Activated B cell treated with CpG ODN at 0.5 μM for 24 hours (primary cell): ENCODE results near the gene BCL3. TPM values are rescaled to one million over a fixed set of nuclear protein-coding genes. Genes with fewer than 3 reads are reported as not detected.
A peak's percentile ranks its signal among the peaks of the same experiment; 100 is the strongest.

Source experiments
- ATAC-seq: fragments of 200-7000 bp; cut with Tn5 transposase; one replicate; pipeline ENCODE4 v1.10.0; 2021; ENCODE audit warnings: low read depth, mild to moderate bottlenecking, moderate library complexity
- CTCF ChIA-PET: fragments of 350-600 bp; sonication (Branson Sonifier 250); formaldehyde crosslinking; loops from one replicate; lab custom pipeline; 2021; ENCODE audit warnings: antibody characterized with exemption; lab: Charles Lee
- POLR2A ChIA-PET: fragments of 350-600 bp; sonication (Branson Sonifier 250); formaldehyde crosslinking; loops from one replicate; lab custom pipeline; 2021; ENCODE audit warnings: antibody characterized with exemption; lab: Charles Lee
- DNase-seq: peaks from one replicate; pipeline ENCODE4 v3.0.0; 2022
- H3K27ac Mint-ChIP-seq: one replicate; pipeline ENCODE4 v1.8.0; 2020; ENCODE audit warnings: mixed read lengths
- H3K27me3 Mint-ChIP-seq: one replicate; pipeline ENCODE4 v1.8.0; 2021; ENCODE audit warnings: mixed read lengths
- H3K36me3 Mint-ChIP-seq: one replicate; pipeline ENCODE4 v1.8.0; 2021; ENCODE audit warnings: low read depth, mixed read lengths
- H3K4me1 Mint-ChIP-seq: one replicate; pipeline ENCODE4 v1.8.0; 2021; ENCODE audit warnings: mixed read lengths
- H3K4me3 Mint-ChIP-seq: one replicate; pipeline ENCODE4 v1.8.0; 2020; ENCODE audit warnings: mild to moderate bottlenecking, mixed read lengths
- H3K9me3 Mint-ChIP-seq: one replicate; pipeline ENCODE4 v1.8.0; 2020; ENCODE audit warnings: mixed read lengths
- CTCF ChIP-seq: fragments of 200-600 bp; IDR thresholded peaks from one replicate; pipeline ENCODE4 v1.8.0; 2022; ENCODE audit warnings: antibody characterized with exemption, mild to moderate bottlenecking
- intact Hi-C: fragments of 100-400 bp; cut with micrococcal nuclease; formaldehyde crosslinking; loops from one replicate; pipeline ENCODE4 v1.15.1; 2024
- total RNA-seq: library from RNA; stranded (reverse); gene quantifications from 2 replicates; pipeline ENCODE4 v1.2.3, GENCODE V29; 2022

The BCL3 gene
- total RNA-seq, 1 donor from 2014 or later, result 149 TPM

GRCh38 chr19:44755219-44755618, 6.7 kb downstream of the BCL3 start:
- Mint-ChIP-seq H3K4me3 (peak overlapping the region; percentile 95), H3K36me3 (peaks cover 81% of the 10 kb centered on the region), H3K27me3 (no peaks in the 10 kb centered on the region), H3K27ac (peak overlapping the region; percentile 88), H3K4me1 (peaks cover 60% of the 10 kb centered on the region), H3K9me3 (no peaks in the 10 kb centered on the region)
- CTCF ChIA-PET, result interaction anchor here (1.5 to 3.5 kb wide), 3 partner anchors 13 to 31 kb away, joined by 6 to 35 read pairs (median 29); no protein-coding TSS in a partner anchor
- no peak for ATAC-seq
- TF ChIP-seq CTCF, result no peak
- DNase-seq, result no peak
- intact Hi-C loops, result loop anchor here (10.0 kb wide), 1 partner anchor 890 kb away; no protein-coding TSS in a partner anchor
- POLR2A ChIA-PET, result interaction anchor here (3.5 to 10.5 kb wide), 2 partner anchors 11 to 27 kb away, joined by 23 to 283 read pairs; no protein-coding TSS in a partner anchor

- ATAC-seq (no peak), DNase-seq (no peak)
- H3K4me1 Mint-ChIP-seq, result peaks cover 57% of the 10 kb centered on the region
- intact Hi-C loops, result loop anchor here (10.0 kb wide), 1 partner anchor 889 kb away; no protein-coding TSS in a partner anchor
- CTCF ChIA-PET, result interaction anchor here (3.5 kb wide), 1 partner anchor 32 kb away, joined by 29 read pairs; no protein-coding TSS in a partner anchor
- no peaks in the 10 kb centered on the region for H3K9me3 Mint-ChIP-seq
- POLR2A ChIA-PET, result interaction anchor here (0.7 to 10.5 kb wide), 4 partner anchors 10 to 635 kb away, joined by 3 to 283 read pairs (median 14); no protein-coding TSS in a partner anchor
- no peak for TF ChIP-seq CTCF
- H3K27me3 Mint-ChIP-seq, result no peaks in the 10 kb centered on the region
- peaks cover 80% of the 10 kb centered on the region for H3K36me3 Mint-ChIP-seq
- no peak overlapping the region for H3K4me3 Mint-ChIP-seq
- no peak overlapping the region for H3K27ac Mint-ChIP-seq
Measured at GRCh38 chr19:44756089-44756562, 7.6 kb downstream of the BCL3 start.

- Mint-ChIP-seq H3K4me3 (no peak overlapping the region), H3K4me1 (peaks cover 49% of the 10 kb centered on the region), H3K27ac (no peak overlapping the region), H3K9me3 (no peaks in the 10 kb centered on the region), H3K27me3 (no peaks in the 10 kb centered on the region), H3K36me3 (peaks cover 69% of the 10 kb centered on the region)
- POLR2A ChIA-PET, result interaction anchor here (0.6 to 10.5 kb wide), 2 partner anchors 9 to 35 kb away, joined by 11 to 283 read pairs; no protein-coding TSS in a partner anchor
- no peak for ATAC-seq
- TF ChIP-seq CTCF, result no peak
- intact Hi-C loops, result loop anchor here (10.0 kb wide), 1 partner anchor 888 kb away; no protein-coding TSS in a partner anchor
- CTCF ChIA-PET, result interaction anchor here (0.6 kb wide), 1 partner anchor 13 kb away, joined by 3 read pairs; no protein-coding TSS in a partner anchor
- DNase-seq, result no peak
Measured at GRCh38 chr19:44757057-44757734, 8.7 kb downstream of the BCL3 start.

- POLR2A ChIA-PET, result interaction anchor here (10.5 kb wide), 1 partner anchor 9 kb away, joined by 283 read pairs; no protein-coding TSS in a partner anchor
- no peak overlapping the region for H3K27ac Mint-ChIP-seq
- H3K9me3 Mint-ChIP-seq, result no peaks in the 10 kb centered on the region
- H3K4me1 Mint-ChIP-seq, result peaks cover 46% of the 10 kb centered on the region
- H3K4me3 Mint-ChIP-seq, result no peak overlapping the region
- no peak for ATAC-seq
- TF ChIP-seq CTCF, result no peak
- H3K36me3 Mint-ChIP-seq, result peaks cover 62% of the 10 kb centered on the region
- intact Hi-C loops, result loop anchor here (10.0 kb wide), 1 partner anchor 887 kb away; no protein-coding TSS in a partner anchor
- CTCF ChIA-PET, result no interaction called here
- DNase-seq, result no peak
- no peaks in the 10 kb centered on the region for H3K27me3 Mint-ChIP-seq
Measured at GRCh38 chr19:44757735-44758505, 9.4 kb downstream of the BCL3 start.
